Smooth muscle cell (in vitro differentiated cells): Measurements from ENCODE around the gene NOP56. TPM values are rescaled to one million over a fixed set of nuclear protein-coding genes. Genes with fewer than 3 reads are reported as not detected.
A peak's percentile ranks its signal among the peaks of the same experiment; 100 is the strongest.

ENCODE experiments used
- DNase-seq: peaks from one replicate; lab custom pipeline; 2025; ENCODE audit not compliant: unreplicated experiment; lab: John Stamatoyannopoulos, UW
- H2AFZ ChIP-seq: fragments of 200-600 bp; sonication (generic); 2 replicates; pipeline ENCODE4 v1.6.0; 2016; ENCODE audit warnings: antibody characterized with exemption, low read depth, mild to moderate bottlenecking
- H3F3A ChIP-seq: fragments of 200-600 bp; sonication (generic); 2 replicates; pipeline ENCODE4 v1.6.0; 2017; ENCODE audit warnings: antibody characterized with exemption, low read depth
- H3K27ac ChIP-seq: fragments of 200-600 bp; sonication (generic); 2 replicates; pipeline ENCODE4 v1.5.1; 2016; ENCODE audit warnings: low read depth, mild to moderate bottlenecking
- H3K27me3 ChIP-seq: fragments of 200-600 bp; sonication (generic); 2 replicates; pipeline ENCODE4 v1.6.1; 2016; ENCODE audit warnings: low read depth, mild to moderate bottlenecking
- H3K36me3 ChIP-seq: fragments of 200-600 bp; sonication (generic); 2 replicates; pipeline ENCODE4 v1.5.1; 2016; ENCODE audit warnings: low read depth
- H3K4me1 ChIP-seq: fragments of 200-600 bp; sonication (generic); 2 replicates; pipeline ENCODE4 v1.5.1; 2016; ENCODE audit warnings: low read depth
- H3K4me2 ChIP-seq: fragments of 200-600 bp; sonication (generic); 2 replicates; pipeline ENCODE4 v1.6.0; 2016; ENCODE audit warnings: mild to moderate bottlenecking
- H3K4me3 ChIP-seq: fragments of 200-600 bp; sonication (generic); 2 replicates; pipeline ENCODE4 v1.5.1; 2016; ENCODE audit warnings: mild to moderate bottlenecking
- H3K79me2 ChIP-seq: fragments of 200-600 bp; sonication (generic); 2 replicates; pipeline ENCODE4 v1.6.0; 2016; ENCODE audit warnings: low read depth, mild to moderate bottlenecking
- H3K9ac ChIP-seq: fragments of 200-600 bp; sonication (generic); 2 replicates; pipeline ENCODE4 v1.6.0; 2016; ENCODE audit warnings: low read depth
- H3K9me3 ChIP-seq: fragments of 200-600 bp; sonication (generic); replicated peaks from 2 replicates; pipeline ENCODE4 v1.5.1; 2016; ENCODE audit warnings: low read depth
- H4K20me1 ChIP-seq: fragments of 200-600 bp; sonication (generic); 2 replicates; pipeline ENCODE4 v1.6.0; 2016; ENCODE audit warnings: low read depth
- WGBS: methylation state at CpG from one replicate; pipeline ENCODE4 v1.1.7; 2016; ENCODE audit warnings: low lambda C conversion rate; 5-methylcytosine and 5-hydroxymethylcytosine counted together
- microRNA counts: library from miRNA; unstranded; fragments of <30 nt; microRNA quantifications from one replicate; lab custom pipeline; 2016
- microRNA-seq: library from miRNA; unstranded; fragments of <30 nt; microRNA quantifications from one replicate; pipeline ENCODE4, GENCODE V29; 2016; ENCODE audit warnings: borderline number of aligned reads
- polyA plus RNA-seq: library from polyadenylated mRNA; unstranded; fragments of >200 nt; fragmentation: Nextera tagmentation; extraction: Ambion mirVana; gene quantifications from 2 replicates; pipeline ENCODE4 v1.2.1, GENCODE V29; 2016
- small RNA-seq: library from RNA; depleted of rRNA; stranded (forward); fragments of <200 nt; gene quantifications from one replicate; pipeline ENCODE3, GENCODE V24; 2014
- total RNA-seq: library from RNA; depleted of rRNA; stranded (reverse); fragments of >200 nt; gene quantifications from 2 replicates; pipeline ENCODE4 v1.2.3, GENCODE V29; 2014
- TF ChIP-seq, protein P1 (sequence below): fragments of 200-600 bp; sonication (generic); IDR thresholded peaks from 2 replicates; pipeline ENCODE4 v1.5.1; 2017; ENCODE audit warnings: borderline replicate concordance, mild to moderate bottlenecking, antibody characterized with exemption; ENCODE audit not compliant: insufficient read depth, poor library complexity, severe bottlenecking

Gene NOP56
- total and polyA plus RNA-seq, 2 experiments from 2014 or later, result 108 to 115 TPM

DNA sequence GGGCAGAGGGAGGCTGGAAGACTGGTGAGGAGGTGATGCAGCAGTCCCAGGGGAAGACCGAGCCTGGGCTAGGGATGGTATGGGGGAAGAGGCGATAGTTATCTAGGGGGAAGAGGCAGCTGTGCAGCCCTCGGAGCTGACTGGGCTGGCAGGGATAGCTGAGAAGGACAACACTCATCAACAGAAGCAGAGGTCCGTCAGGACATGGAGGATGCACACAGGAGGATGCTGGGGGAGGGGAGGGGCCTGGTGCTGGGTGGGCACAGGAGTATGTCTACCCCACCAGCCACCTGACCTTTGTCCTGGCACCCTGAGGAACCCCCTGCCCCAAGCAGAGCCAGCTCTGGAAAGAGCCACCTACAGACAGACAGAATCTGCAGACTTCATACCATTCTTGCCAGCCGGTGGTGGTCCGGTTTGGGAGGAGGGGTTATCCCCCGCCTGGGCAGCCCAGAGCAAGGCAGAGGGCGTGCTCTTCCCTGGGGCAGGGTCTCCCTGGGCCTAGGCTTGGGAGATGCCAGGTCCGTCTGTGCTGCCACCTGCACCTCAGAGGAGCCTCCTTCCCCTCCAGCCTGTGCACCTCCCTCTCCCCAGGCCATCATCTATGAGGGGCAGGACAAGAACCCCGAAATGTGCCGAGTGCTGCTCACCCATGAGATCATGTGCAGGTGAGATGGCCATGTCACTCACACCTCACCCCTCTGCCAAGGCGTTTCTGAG, 55.1 kb downstream of the NOP56 start:
- Histone ChIP-seq H3K27me3 (no peaks in the 10 kb centered on the region), H2AFZ (no peak overlapping the region), H3K9ac (no peak overlapping the region), H3K4me1 (peaks cover 14% of the 10 kb centered on the region), H3K4me2 (no peak overlapping the region), H3K9me3 (no peaks in the 10 kb centered on the region), H3K79me2 (no peaks in the 10 kb centered on the region), H3K4me3 (no peak overlapping the region), H4K20me1 (no peaks in the 10 kb centered on the region), H3F3A (no peaks in the 10 kb centered on the region), H3K27ac (no peak overlapping the region), H3K36me3 (no peaks in the 10 kb centered on the region)
- WGBS, result 79% methylated on average over 12 of the region's 12 CpGs
- TF ChIP-seq, protein P1, sequence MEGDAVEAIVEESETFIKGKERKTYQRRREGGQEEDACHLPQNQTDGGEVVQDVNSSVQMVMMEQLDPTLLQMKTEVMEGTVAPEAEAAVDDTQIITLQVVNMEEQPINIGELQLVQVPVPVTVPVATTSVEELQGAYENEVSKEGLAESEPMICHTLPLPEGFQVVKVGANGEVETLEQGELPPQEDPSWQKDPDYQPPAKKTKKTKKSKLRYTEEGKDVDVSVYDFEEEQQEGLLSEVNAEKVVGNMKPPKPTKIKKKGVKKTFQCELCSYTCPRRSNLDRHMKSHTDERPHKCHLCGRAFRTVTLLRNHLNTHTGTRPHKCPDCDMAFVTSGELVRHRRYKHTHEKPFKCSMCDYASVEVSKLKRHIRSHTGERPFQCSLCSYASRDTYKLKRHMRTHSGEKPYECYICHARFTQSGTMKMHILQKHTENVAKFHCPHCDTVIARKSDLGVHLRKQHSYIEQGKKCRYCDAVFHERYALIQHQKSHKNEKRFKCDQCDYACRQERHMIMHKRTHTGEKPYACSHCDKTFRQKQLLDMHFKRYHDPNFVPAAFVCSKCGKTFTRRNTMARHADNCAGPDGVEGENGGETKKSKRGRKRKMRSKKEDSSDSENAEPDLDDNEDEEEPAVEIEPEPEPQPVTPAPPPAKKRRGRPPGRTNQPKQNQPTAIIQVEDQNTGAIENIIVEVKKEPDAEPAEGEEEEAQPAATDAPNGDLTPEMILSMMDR, result no peak
- no peak for DNase-seq

MicroRNAs within 50 kb of the gene (microRNA counts, 767-probe panel; counts per million panel counts)
- microRNA hsa-miR-1292 (lab: Ali Mortazavi, UCI), result 183 counts per million

Small RNA genes lying within 50 kb of the gene (microRNA-seq; reads per million reads assigned to microRNA genes)
- 26.3 reads per million, percentile 34 among the genes with 10 or more reads in this experiment for gene MIR1292

Small RNA genes lying within 50 kb of the gene (small RNA-seq; reads per million reads assigned to genes)
- gene SNORA51 (not detected), gene SNORD110 (not detected), gene SNORD56 (not detected), gene SNORD57 (not detected), gene SNORD86 (not detected)

Other genes with a start within 250 kb of the NOP56 start
- gene SNRPB, start 181.8 kb upstream of the NOP56 start, total RNA-seq, result 245 and 250 TPM in 2 replicates
- 281 and 296 TPM in 2 replicates for gene SNRPB, start 181.8 kb upstream of the NOP56 start, polyA plus RNA-seq
- 2.3 and 5.0 TPM in 2 replicates for gene ZNF343, start 143.7 kb upstream of the NOP56 start, total RNA-seq
- gene ZNF343, start 143.7 kb upstream of the NOP56 start, polyA plus RNA-seq, result 4.3 and 5.0 TPM in 2 replicates
- not detected in 2 replicates for gene TMC2, start 116.1 kb upstream of the NOP56 start, total RNA-seq
- gene TMC2, start 116.1 kb upstream of the NOP56 start, polyA plus RNA-seq, result not detected in 2 replicates
- 64.2 and 72.3 TPM in 2 replicates for gene IDH3B, start 11.6 kb downstream of the NOP56 start, total RNA-seq
- gene IDH3B, start 11.6 kb downstream of the NOP56 start, polyA plus RNA-seq, result 89.6 and 122 TPM in 2 replicates
- gene EBF4, start 40.1 kb downstream of the NOP56 start, total RNA-seq, result 8.2 and 9.7 TPM in 2 replicates
- 19.0 and 21.8 TPM in 2 replicates for gene EBF4, start 40.1 kb downstream of the NOP56 start, polyA plus RNA-seq
- 40.2 and 54.0 TPM in 2 replicates for gene CPXM1, start 148.0 kb downstream of the NOP56 start, total RNA-seq
- gene CPXM1, start 148.0 kb downstream of the NOP56 start, polyA plus RNA-seq, result 74.8 and 99.3 TPM in 2 replicates
- gene C20orf141, start 162.4 kb downstream of the NOP56 start, total RNA-seq, result not detected in 2 replicates
- gene C20orf141, start 162.4 kb downstream of the NOP56 start, polyA plus RNA-seq, result 0.44 TPM in 1 of 2 replicates, not detected in the other
- gene TMEM239, start 163.7 kb downstream of the NOP56 start, total RNA-seq, result not detected in 2 replicates
- not detected in 2 replicates for gene TMEM239, start 163.7 kb downstream of the NOP56 start, polyA plus RNA-seq
- gene PCED1A, start 188.0 kb downstream of the NOP56 start, total RNA-seq, result 18.7 and 24.2 TPM in 2 replicates
- 43.7 and 46.7 TPM in 2 replicates for gene PCED1A, start 188.0 kb downstream of the NOP56 start, polyA plus RNA-seq
- 26.3 and 30.2 TPM in 2 replicates for gene VPS16, start 188.1 kb downstream of the NOP56 start, total RNA-seq
- gene VPS16, start 188.1 kb downstream of the NOP56 start, polyA plus RNA-seq, result 32.4 and 36.9 TPM in 2 replicates
- 48.9 and 66.1 TPM in 2 replicates for gene PTPRA, start 220.8 kb downstream of the NOP56 start, total RNA-seq
- 35.3 and 38.4 TPM in 2 replicates for gene PTPRA, start 220.8 kb downstream of the NOP56 start, polyA plus RNA-seq